Tibial nerve (tissue), 4 donors: ENCODE measurements around the gene NHLRC4. TPM values are rescaled to one million over a fixed set of nuclear protein-coding genes. Genes with fewer than 3 reads are reported as not detected.

Source experiments
- DNase-seq, 2 donors: peaks; one replicate each; pipeline ENCODE4 v3.0.0-alpha.2; 2019; ENCODE audit warnings: low spot score in 2 of 2
- H3K27ac ChIP-seq, 4 donors: fragments of 200-600 bp; sonication (generic) in 3 of 4; one replicate each; pipeline ENCODE4 v1.5.1; 2017 to 2019; ENCODE audit warnings: mild to moderate bottlenecking in 1 of 4
- H3K27me3 ChIP-seq, 2 donors: fragments of 200-600 bp; sonication (generic) in 1 of 2; one replicate each; pipeline versions ENCODE4 v1.5.1 to v1.6.0; 2017 to 2019
- H3K36me3 ChIP-seq, 3 donors: fragments of 200-600 bp; sonication (generic); one replicate each; pipeline ENCODE4 v1.5.1; 2018 to 2019
- H3K4me1 ChIP-seq, 4 donors: fragments of 200-600 bp; sonication (generic) in 3 of 4; one replicate each; pipeline ENCODE4 v1.5.1; 2017 to 2019
- H3K4me3 ChIP-seq, 4 donors: fragments of 200-600 bp; sonication (generic) in 3 of 4; one replicate each; pipeline ENCODE4 v1.5.1; 2017 to 2019; ENCODE audit warnings: mild to moderate bottlenecking in 1 of 4, moderate library complexity in 1 of 4
- H3K9me3 ChIP-seq, 4 donors: fragments of 200-600 bp; sonication (generic) in 3 of 4; one replicate each; pipeline ENCODE4 v1.5.1; 2017 to 2019
- CTCF ChIP-seq, 5 experiments: fragments of 200-600 bp in 3 of 5; fragments of 450-650 bp in 2 of 5; sonication (generic) in 3 of 5; IDR thresholded peaks; one replicate each; pipeline ENCODE4 v1.5.1; 2016 to 2019; ENCODE audit warnings: antibody characterized with exemption in 5 of 5, mild to moderate bottlenecking in 3 of 5, moderate library complexity in 2 of 5
- EP300 ChIP-seq, 2 donors: sonication (generic); formaldehyde crosslinking; IDR thresholded peaks; one replicate each; pipeline ENCODE4 v1.6.1; 2017; ENCODE audit warnings: antibody characterized with exemption in 2 of 2, mild to moderate bottlenecking in 1 of 2
- POLR2A ChIP-seq, 2 donors: fragments of 450-650 bp; IDR thresholded peaks; one replicate each; pipeline ENCODE4 v1.6.1; 2017; ENCODE audit warnings: antibody characterized with exemption in 2 of 2, mild to moderate bottlenecking in 2 of 2, moderate library complexity in 2 of 2
- WGBS, 2 donors: methylation state at CpG; one replicate each; pipeline ENCODE4 v1.1.5; 2018; 5-methylcytosine and 5-hydroxymethylcytosine counted together
- total RNA-seq, 4 donors: library from RNA; depleted of rRNA; stranded (reverse); fragments of >200 nt; gene quantifications; one replicate each; pipeline ENCODE4 v1.1.0, GENCODE V29; 2016

Gene NHLRC4
- total RNA-seq, 4 donors from 2014 or later, result 0.98 to 5.2 (median 1.9) TPM

GRCh38 chr16:609316-609715, 42.5 kb downstream of the NHLRC4 start:
- 84 to 85% methylated on average over 13 of the region's 13 CpGs for WGBS, 2 donors
- H3K4me3 ChIP-seq, result no peak overlapping the region
- no peaks in the 10 kb centered on the region for H3K27me3 ChIP-seq
- peaks cover 0 to 26% (median 10%) of the 10 kb centered on the region in 4 donors for H3K4me1 ChIP-seq
- H3K9me3 ChIP-seq, result no peaks in the 10 kb centered on the region
- H3K27ac ChIP-seq, result no peak overlapping the region
- TF ChIP-seq CTCF (IDR thresholded peaks at IDR 0.05), result no peak
- TF ChIP-seq POLR2A (IDR thresholded peaks at IDR 0.05), result no peak
- no peak for TF ChIP-seq EP300 (IDR thresholded peaks at IDR 0.05)
- H3K36me3 ChIP-seq, result peaks cover 0 to 16% (median 0%) of the 10 kb centered on the region in 3 donors
- DNase-seq, result no peak

- TF ChIP-seq CTCF (IDR thresholded peaks at IDR 0.05) (no peak), EP300 (IDR thresholded peaks at IDR 0.05) (no peak)
- H3K27me3 ChIP-seq, result no peaks in the 10 kb centered on the region
- DNase-seq, result no peak
- peak overlapping the region in 2 of 4 donors; percentile 77 to 88 for H3K27ac ChIP-seq
- H3K9me3 ChIP-seq, result no peaks in the 10 kb centered on the region
- 76 to 86% methylated on average over 14 of the region's 14 CpGs for WGBS, 2 donors
- H3K36me3 ChIP-seq, result peaks cover 0 to 15% (median 0%) of the 10 kb centered on the region in 3 donors
- H3K4me1 ChIP-seq, result peaks cover 0 to 26% (median 10%) of the 10 kb centered on the region in 4 donors
- H3K4me3 ChIP-seq, result no peak overlapping the region
Measured at GRCh38 chr16:609984-610383, 43.2 kb downstream of the NHLRC4 start.

GRCh38 chr16:610513-611381, 43.9 kb downstream of the NHLRC4 start:
- Histone ChIP-seq H3K36me3 (peaks cover 0 to 10% (median 0%) of the 10 kb centered on the region in 3 donors), H3K9me3 (no peaks in the 10 kb centered on the region), H3K27me3 (no peaks in the 10 kb centered on the region), H3K4me1 (peaks cover 0 to 26% (median 10%) of the 10 kb centered on the region in 4 donors), H3K4me3 (no peak overlapping the region), H3K27ac (peak overlapping the region in 2 of 4 donors; percentile 77 to 88)
- peak in 1 of 2 donors; percentile 36 for DNase-seq
- TF ChIP-seq POLR2A (IDR thresholded peaks at IDR 0.05), result no peak
- peak in 1 of 2 donors; percentile 20 for TF ChIP-seq EP300 (IDR thresholded peaks at IDR 0.05)
- TF ChIP-seq CTCF (IDR thresholded peaks at IDR 0.05), result peak; percentile 67 to 81 (median 77)
- WGBS, 2 donors, result 49 to 68% methylated on average over 21 to 23 of the region's 28 CpGs

- peaks cover 0 to 39% (median 0%) of the 10 kb centered on the region in 3 donors for H3K36me3 ChIP-seq
- H3K9me3 ChIP-seq, result no peaks in the 10 kb centered on the region
- no peaks in the 10 kb centered on the region for H3K27me3 ChIP-seq
- TF ChIP-seq CTCF (IDR thresholded peaks at IDR 0.05) (no peak), EP300 (IDR thresholded peaks at IDR 0.05) (no peak), POLR2A (IDR thresholded peaks at IDR 0.05) (no peak)
- peaks cover 0 to 12% (median 6%) of the 10 kb centered on the region in 4 donors for H3K4me1 ChIP-seq
- H3K27ac ChIP-seq, result no peak overlapping the region
- 89% methylated on average over 13 of the region's 13 CpGs for WGBS, 2 donors
- DNase-seq, result no peak
- no peak overlapping the region for H3K4me3 ChIP-seq
Measured at GRCh38 chr16:615122-615521, 48.3 kb downstream of the NHLRC4 start.
